Ishikawa (cell line): ENCODE results near the gene DNAAF8.

Experiments used
- CEBPB ChIP-seq: IDR thresholded peaks from 2 replicates; pipeline ENCODE4 v1.6.1; 2012
- CREB1 ChIP-seq: IDR thresholded peaks from 2 replicates; pipeline ENCODE4 v1.6.1; 2012; ENCODE audit warnings: low read depth
- EGR1 ChIP-seq: IDR thresholded peaks from 2 replicates; pipeline ENCODE4 v1.6.1; 2012
- EP300 ChIP-seq: IDR thresholded peaks from 2 replicates; pipeline ENCODE4 v1.6.1; 2012; ENCODE audit warnings: borderline replicate concordance
- FOXM1 ChIP-seq: IDR thresholded peaks from 2 replicates; pipeline ENCODE4 v1.6.1; 2012; ENCODE audit warnings: low read depth, borderline replicate concordance
- MAX ChIP-seq: IDR thresholded peaks from 2 replicates; pipeline ENCODE4 v1.6.1; 2012
- NFIC ChIP-seq: IDR thresholded peaks from 2 replicates; pipeline ENCODE4 v1.6.1; 2012
- RAD21 ChIP-seq: IDR thresholded peaks from 2 replicates; pipeline ENCODE4 v1.6.1; 2012; ENCODE audit warnings: low read depth
- TAF1 ChIP-seq: IDR thresholded peaks from 2 replicates; pipeline ENCODE4 v1.6.1; 2012; ENCODE audit warnings: low read depth, mild to moderate bottlenecking
- TCF12 ChIP-seq: IDR thresholded peaks from 2 replicates; pipeline ENCODE4 v1.6.1; 2012; ENCODE audit warnings: low read depth
- TEAD4 ChIP-seq: IDR thresholded peaks from 2 replicates; pipeline ENCODE4 v1.6.1; 2012
- YY1 ChIP-seq: IDR thresholded peaks from 2 replicates; pipeline ENCODE4 v1.6.1; 2012; ENCODE audit warnings: low read depth
- ZBTB7A ChIP-seq: IDR thresholded peaks from 2 replicates; pipeline ENCODE4 v1.6.1; 2012; ENCODE audit warnings: low read depth
- TF ChIP-seq, protein P1 (sequence below): IDR thresholded peaks from 2 replicates; pipeline ENCODE4 v1.6.1; 2012; ENCODE audit warnings: low read depth, mild to moderate bottlenecking
- TF ChIP-seq, protein P2 (sequence below): IDR thresholded peaks from 2 replicates; pipeline ENCODE4 v1.6.1; 2012

The DNAAF8 gene

DNA sequence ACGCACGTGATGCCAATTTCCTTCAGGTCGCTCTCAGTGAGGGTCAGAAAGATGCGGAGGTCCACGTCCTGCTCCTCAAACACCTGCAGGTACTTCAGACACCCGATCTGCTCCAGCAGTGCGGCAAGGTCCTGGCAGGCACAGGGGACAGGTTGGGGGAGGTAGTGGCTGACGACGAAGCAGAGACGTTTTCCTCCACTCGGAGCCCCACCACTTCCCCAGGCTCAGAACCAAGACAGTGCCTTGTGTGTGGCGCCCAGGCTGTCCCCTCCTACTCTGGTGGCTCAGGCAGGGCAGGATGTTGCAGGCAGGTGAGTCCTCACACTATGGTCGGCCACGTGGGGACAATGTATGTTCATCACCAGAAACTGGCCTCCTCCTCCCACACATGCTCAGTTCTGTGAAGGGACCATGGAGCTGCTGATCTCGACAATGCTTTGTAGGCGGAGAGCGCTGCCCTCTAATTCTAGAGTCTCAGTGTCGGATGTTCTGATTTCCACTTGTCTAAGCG is 35.2 kb upstream of the DNAAF8 start:
- TF ChIP-seq CREB1 = no peak
- no peak for TF ChIP-seq NFIC
- TF ChIP-seq, protein P1, sequence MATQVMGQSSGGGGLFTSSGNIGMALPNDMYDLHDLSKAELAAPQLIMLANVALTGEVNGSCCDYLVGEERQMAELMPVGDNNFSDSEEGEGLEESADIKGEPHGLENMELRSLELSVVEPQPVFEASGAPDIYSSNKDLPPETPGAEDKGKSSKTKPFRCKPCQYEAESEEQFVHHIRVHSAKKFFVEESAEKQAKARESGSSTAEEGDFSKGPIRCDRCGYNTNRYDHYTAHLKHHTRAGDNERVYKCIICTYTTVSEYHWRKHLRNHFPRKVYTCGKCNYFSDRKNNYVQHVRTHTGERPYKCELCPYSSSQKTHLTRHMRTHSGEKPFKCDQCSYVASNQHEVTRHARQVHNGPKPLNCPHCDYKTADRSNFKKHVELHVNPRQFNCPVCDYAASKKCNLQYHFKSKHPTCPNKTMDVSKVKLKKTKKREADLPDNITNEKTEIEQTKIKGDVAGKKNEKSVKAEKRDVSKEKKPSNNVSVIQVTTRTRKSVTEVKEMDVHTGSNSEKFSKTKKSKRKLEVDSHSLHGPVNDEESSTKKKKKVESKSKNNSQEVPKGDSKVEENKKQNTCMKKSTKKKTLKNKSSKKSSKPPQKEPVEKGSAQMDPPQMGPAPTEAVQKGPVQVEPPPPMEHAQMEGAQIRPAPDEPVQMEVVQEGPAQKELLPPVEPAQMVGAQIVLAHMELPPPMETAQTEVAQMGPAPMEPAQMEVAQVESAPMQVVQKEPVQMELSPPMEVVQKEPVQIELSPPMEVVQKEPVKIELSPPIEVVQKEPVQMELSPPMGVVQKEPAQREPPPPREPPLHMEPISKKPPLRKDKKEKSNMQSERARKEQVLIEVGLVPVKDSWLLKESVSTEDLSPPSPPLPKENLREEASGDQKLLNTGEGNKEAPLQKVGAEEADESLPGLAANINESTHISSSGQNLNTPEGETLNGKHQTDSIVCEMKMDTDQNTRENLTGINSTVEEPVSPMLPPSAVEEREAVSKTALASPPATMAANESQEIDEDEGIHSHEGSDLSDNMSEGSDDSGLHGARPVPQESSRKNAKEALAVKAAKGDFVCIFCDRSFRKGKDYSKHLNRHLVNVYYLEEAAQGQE = no peak
- no peak for TF ChIP-seq TAF1
- TF ChIP-seq, protein P2, sequence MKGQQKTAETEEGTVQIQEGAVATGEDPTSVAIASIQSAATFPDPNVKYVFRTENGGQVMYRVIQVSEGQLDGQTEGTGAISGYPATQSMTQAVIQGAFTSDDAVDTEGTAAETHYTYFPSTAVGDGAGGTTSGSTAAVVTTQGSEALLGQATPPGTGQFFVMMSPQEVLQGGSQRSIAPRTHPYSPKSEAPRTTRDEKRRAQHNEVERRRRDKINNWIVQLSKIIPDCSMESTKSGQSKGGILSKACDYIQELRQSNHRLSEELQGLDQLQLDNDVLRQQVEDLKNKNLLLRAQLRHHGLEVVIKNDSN = no peak
- TF ChIP-seq TCF12 = no peak
- TF ChIP-seq YY1 = no peak
- no peak for TF ChIP-seq EGR1
- no peak for TF ChIP-seq TEAD4
- no peak for TF ChIP-seq CEBPB
- TF ChIP-seq EP300 = no peak

GRCh38 chr16:4700380-4700996 is 33.8 kb upstream of the DNAAF8 start:
- TF ChIP-seq CREB1 = no peak
- TF ChIP-seq ZBTB7A = no peak
- TF ChIP-seq YY1 = no peak
- TF ChIP-seq CEBPB = no peak
- no peak for TF ChIP-seq FOXM1
- no peak for TF ChIP-seq TAF1
- TF ChIP-seq TCF12 = no peak
- no peak for TF ChIP-seq EGR1
- TF ChIP-seq, protein P2 = no peak
- no peak for TF ChIP-seq RAD21
- no peak for TF ChIP-seq EP300

GRCh38 chr16:4700997-4701743 is 33.2 kb upstream of the DNAAF8 start:
- TF ChIP-seq EGR1 (no peak), MAX (no peak), ZBTB7A (no peak), TAF1 (no peak), NFIC (no peak), CEBPB (no peak), TCF12 (no peak), RAD21 (no peak), FOXM1 (no peak), CREB1 (no peak)
- TF ChIP-seq, protein P1 = no peak

GRCh38 chr16:4701791-4702465 is 32.4 kb upstream of the DNAAF8 start:
- no peak for TF ChIP-seq YY1
- no peak for TF ChIP-seq EP300

DNA sequence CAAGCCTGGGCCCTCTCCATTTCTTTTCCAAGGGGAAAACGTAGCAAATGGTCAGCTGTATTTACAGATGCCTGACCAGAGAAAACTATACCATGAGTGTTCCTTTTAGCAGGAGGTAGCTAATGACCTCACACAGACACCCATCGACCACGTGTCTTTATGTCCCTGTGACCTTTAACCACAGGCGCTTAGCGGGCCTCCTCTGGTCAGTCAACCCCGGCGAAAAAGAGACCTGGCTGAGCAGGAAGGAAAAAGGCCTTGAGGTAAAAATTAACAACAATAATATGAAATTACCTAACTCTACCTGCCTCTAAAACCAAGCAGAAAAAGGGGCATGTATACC is 31.9 kb upstream of the DNAAF8 start:
- TF ChIP-seq TEAD4 = no peak
- TF ChIP-seq MAX = no peak
- no peak for TF ChIP-seq TCF12
- TF ChIP-seq TAF1 = no peak
- TF ChIP-seq RAD21 = no peak
- TF ChIP-seq ZBTB7A = no peak

- TF ChIP-seq TAF1 (no peak), CEBPB (no peak), MAX (no peak), EP300 (no peak), TCF12 (no peak), YY1 (no peak), ZBTB7A (no peak), NFIC (no peak)
- TF ChIP-seq, protein P2 = no peak
- TF ChIP-seq, protein P1 = no peak
Observed at GRCh38 chr16:4703906-4704305, 30.4 kb upstream of the DNAAF8 start.
